Common myeloid progenitor, CD34-positive (primary cell): ENCODE data around the gene F12.

Experiments used
- CTCF ChIA-PET: fragments of 350-600 bp; sonication (Branson Sonifier 250); formaldehyde crosslinking; loops from one replicate; lab custom pipeline; 2021; ENCODE audit warnings: antibody characterized with exemption; lab: Charles Lee
- POLR2A ChIA-PET: fragments of 350-600 bp; sonication (Branson Sonifier 250); formaldehyde crosslinking; loops from one replicate; lab custom pipeline; 2021; ENCODE audit warnings: antibody characterized with exemption; lab: Charles Lee
- DNase-seq, 3 donors: peaks; one replicate each; pipeline versions ENCODE4 v3.0.0 to v3.0.0-alpha.2; 2013
- H3K27ac ChIP-seq, 2 experiments: 1 replicate in 1 of 2; 2 replicates in 1 of 2; pipeline ENCODE4 v1.7.0; 2013; ENCODE audit warnings: inconsistent platforms in 2 of 2, low read length in 2 of 2, mild to moderate bottlenecking in 2 of 2, low read depth in 1 of 2, moderate library complexity in 1 of 2; ENCODE audit not compliant: severe bottlenecking in 2 of 2, insufficient read depth in 1 of 2, poor library complexity in 1 of 2
- H3K27me3 ChIP-seq, 5 experiments: replicated peaks in 2 of 5; 1 replicate in 3 of 5; 2 replicates in 2 of 5; pipeline versions ENCODE4 v1.6.1 to v1.7.0; 2013; ENCODE audit warnings: low read length in 4 of 5, mild to moderate bottlenecking in 2 of 5, moderate library complexity in 2 of 5, inconsistent platforms in 1 of 5; ENCODE audit not compliant: insufficient read depth in 5 of 5, control insufficient read depth in 4 of 5
- H3K36me3 ChIP-seq, 4 experiments: 1 replicate in 2 of 4; 2 replicates in 2 of 4; pipeline versions ENCODE4 v1.6.1 to v1.7.0; 2013; ENCODE audit warnings: low read length in 3 of 4, control low read depth in 1 of 4, mild to moderate bottlenecking in 1 of 4; ENCODE audit not compliant: control insufficient read depth in 4 of 4, insufficient read depth in 4 of 4
- H3K4me1 ChIP-seq, 4 experiments: 1 replicate in 3 of 4; 2 replicates in 1 of 4; pipeline versions ENCODE4 v1.6.1 to v1.7.1; 2013; ENCODE audit warnings: low read length in 3 of 4, mild to moderate bottlenecking in 3 of 4, control low read depth in 1 of 4, inconsistent platforms in 1 of 4, moderate library complexity in 1 of 4; ENCODE audit not compliant: control insufficient read depth in 4 of 4, insufficient read depth in 4 of 4; ENCODE audit errors: control extremely low read depth in 1 of 4
- H3K4me3 ChIP-seq, 7 experiments: 1 replicate in 4 of 7; 2 replicates in 3 of 7; pipeline versions ENCODE4 v1.5.1 to v1.7.0; 2013; ENCODE audit warnings: mild to moderate bottlenecking in 7 of 7, low read length in 6 of 7, moderate library complexity in 6 of 7, inconsistent platforms in 2 of 7, low read depth in 2 of 7, control low read depth in 1 of 7; ENCODE audit not compliant: insufficient read depth in 4 of 7, control insufficient read depth in 1 of 7; ENCODE audit errors: extremely low read depth in 1 of 7
- H3K9me3 ChIP-seq, 5 experiments: 1 replicate in 4 of 5; 2 replicates in 1 of 5; pipeline versions ENCODE4 v1.6.1 to v1.7.1; 2013; ENCODE audit warnings: low read length in 4 of 5, mild to moderate bottlenecking in 2 of 5, inconsistent platforms in 1 of 5, low read depth in 1 of 5, moderate library complexity in 1 of 5; ENCODE audit not compliant: control insufficient read depth in 4 of 5, insufficient read depth in 2 of 5; ENCODE audit errors: control extremely low read depth in 1 of 5
- WGBS: methylation state at CpG from one replicate; pipeline ENCODE4 v1.1.5; 2013; ENCODE audit not compliant: insufficient coverage; 5-methylcytosine and 5-hydroxymethylcytosine counted together

F12 gene

GRCh38 chr5:177455661-177456590 is 46.6 kb upstream of the F12 start:
- Histone ChIP-seq H3K4me1 (peaks cover 0 to 40% (median 39%) of the 10 kb centered on the region in 4 experiments), H3K4me3 (peak overlapping the region; percentile 68 to 87 (median 77)), H3K9me3 (no peaks in the 10 kb centered on the region), H3K27me3 (no peaks in the 10 kb centered on the region), H3K27ac (peak overlapping the region in 1 of 2 experiments; percentile 68), H3K36me3 (peaks cover 2 to 18% (median 6%) of the 10 kb centered on the region in 4 experiments)
- ChIA-PET POLR2A (interaction anchor here (0.6 to 5.2 kb wide), 11 partner anchors 11 to 71 kb away, joined by 3 to 59 read pairs (median 4); partner anchors contain the start of genes PDLIM7, PRR7 and SLC34A1), CTCF (interaction anchor here (0.6 to 26.2 kb wide), 22 partner anchors 10 to 146 kb away, joined by 3 to 509 read pairs (median 6); partner anchors contain the start of genes DOK3, F12, GRK6 and PDLIM7)
- 0% methylated on average over 68 of the region's 76 CpGs for WGBS
- peak; percentile 91 to 96 (median 94) for DNase-seq

DNA sequence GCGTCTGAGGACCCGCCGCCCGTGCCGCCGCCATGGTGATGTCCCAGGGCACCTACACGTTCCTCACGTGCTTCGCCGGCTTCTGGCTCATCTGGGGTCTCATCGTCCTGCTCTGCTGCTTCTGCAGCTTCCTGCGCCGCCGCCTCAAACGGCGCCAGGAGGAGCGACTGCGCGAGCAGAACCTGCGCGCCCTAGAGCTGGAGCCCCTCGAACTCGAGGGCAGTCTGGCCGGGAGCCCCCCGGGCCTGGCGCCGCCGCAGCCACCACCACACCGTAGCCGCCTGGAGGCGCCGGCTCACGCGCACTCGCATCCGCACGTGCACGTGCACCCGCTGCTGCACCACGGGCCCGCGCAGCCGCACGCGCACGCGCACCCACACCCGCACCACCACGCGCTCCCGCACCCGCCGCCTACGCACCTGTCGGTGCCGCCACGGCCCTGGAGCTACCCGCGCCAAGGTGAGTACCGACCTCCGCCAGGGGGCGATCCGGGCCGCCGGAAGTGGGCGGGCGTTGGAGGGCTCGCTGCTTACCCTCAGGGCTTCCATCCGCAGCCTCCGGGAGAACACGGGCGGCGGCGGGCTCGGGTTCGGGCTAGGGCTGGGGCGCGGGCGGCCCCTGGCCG is 45.8 kb upstream of the F12 start:
- Histone ChIP-seq H3K27me3 (no peaks in the 10 kb centered on the region), H3K4me1 (peaks cover 0 to 40% (median 39%) of the 10 kb centered on the region in 4 experiments), H3K36me3 (peaks cover 2 to 17% (median 5%) of the 10 kb centered on the region in 4 experiments), H3K27ac (peak overlapping the region in 1 of 2 experiments; percentile 68), H3K4me3 (peak overlapping the region; percentile 68 to 87 (median 77)), H3K9me3 (no peaks in the 10 kb centered on the region)
- CTCF ChIA-PET = interaction anchor here (0.6 to 26.2 kb wide), 25 partner anchors 8 to 145 kb away, joined by 3 to 509 read pairs (median 7); partner anchors contain the start of genes DOK3, F12, GRK6 and PDLIM7
- WGBS = 0% methylated on average over 57 of the region's 80 CpGs
- peak; percentile 84 to 87 (median 86) for DNase-seq
- POLR2A ChIA-PET = interaction anchor here (0.5 to 5.2 kb wide), 12 partner anchors 10 to 71 kb away, joined by 3 to 59 read pairs (median 4); partner anchors contain the start of genes PDLIM7, PRR7 and SLC34A1

- H3K9me3 ChIP-seq = no peaks in the 10 kb centered on the region
- peak overlapping the region in 1 of 2 experiments; percentile 68 for H3K27ac ChIP-seq
- peak overlapping the region; percentile 68 to 87 (median 77) for H3K4me3 ChIP-seq
- under 1% methylated on average over 78 of the region's 84 CpGs for WGBS
- H3K36me3 ChIP-seq = peaks cover 2 to 12% (median 4%) of the 10 kb centered on the region in 4 experiments
- CTCF ChIA-PET = interaction anchor here (1.0 to 26.2 kb wide), 20 partner anchors 9 to 137 kb away, joined by 3 to 509 read pairs (median 8); partner anchors contain the start of genes DOK3, F12, GRK6 and PDLIM7
- POLR2A ChIA-PET = interaction anchor here (0.5 to 5.2 kb wide), 16 partner anchors 9 to 70 kb away, joined by 3 to 59 read pairs (median 4); partner anchors contain the start of genes PDLIM7, PRR7 and SLC34A1
- peak; percentile 88 to 92 (median 91) for DNase-seq
- no peaks in the 10 kb centered on the region for H3K27me3 ChIP-seq
- peaks cover 0 to 40% (median 39%) of the 10 kb centered on the region in 4 experiments for H3K4me1 ChIP-seq
Observed at GRCh38 chr5:177454397-177455035, 45.2 kb upstream of the F12 start.

DNA sequence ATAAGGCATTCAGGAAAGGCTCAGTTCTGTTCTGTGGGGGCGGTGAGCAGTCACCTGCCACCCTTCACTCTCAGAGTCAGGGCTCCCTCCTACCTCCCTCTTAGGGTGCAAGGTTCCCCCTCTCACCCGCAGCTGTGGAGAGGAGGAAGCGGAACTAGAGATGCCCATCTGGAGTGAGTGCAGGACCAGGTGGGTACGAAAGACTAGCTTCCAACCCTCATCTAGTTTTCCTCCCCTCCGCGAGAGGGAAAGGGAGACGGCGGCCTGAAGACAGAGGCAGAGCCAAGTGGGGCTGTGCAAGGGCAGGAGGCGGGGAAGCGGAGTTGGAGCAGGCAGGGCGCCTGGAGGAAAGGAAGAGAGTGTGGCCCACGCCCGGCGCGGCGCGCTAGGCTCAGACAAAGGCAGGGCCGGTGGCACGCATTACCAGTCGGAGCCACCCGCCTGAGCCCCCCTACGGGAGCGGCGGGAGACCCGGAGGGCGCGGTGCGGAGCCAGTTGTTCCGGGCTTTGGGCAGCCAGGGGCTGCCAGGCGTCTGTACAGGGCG is 44.6 kb upstream of the F12 start:
- CTCF ChIA-PET = interaction anchor here (0.7 to 26.2 kb wide), 14 partner anchors 9 to 108 kb away, joined by 3 to 509 read pairs (median 10); partner anchors contain the start of genes F12, GRK6, PFN3 and PRR7
- H3K36me3 ChIP-seq = peaks cover 2 to 10% (median 3%) of the 10 kb centered on the region in 4 experiments
- peaks cover 0 to 40% (median 39%) of the 10 kb centered on the region in 4 experiments for H3K4me1 ChIP-seq
- H3K27ac ChIP-seq = peak overlapping the region in 1 of 2 experiments; percentile 14
- 1% methylated on average over 22 of the region's 31 CpGs for WGBS
- DNase-seq = peak; percentile 46 to 89 (median 86)
- no peaks in the 10 kb centered on the region for H3K27me3 ChIP-seq
- POLR2A ChIA-PET = interaction anchor here (0.6 to 5.2 kb wide), 9 partner anchors 9 to 95 kb away, joined by 3 to 59 read pairs (median 4); partner anchors contain the start of gene PRR7
- no peaks in the 10 kb centered on the region for H3K9me3 ChIP-seq
- H3K4me3 ChIP-seq = peak overlapping the region; percentile 27 to 87 (median 77)

DNA sequence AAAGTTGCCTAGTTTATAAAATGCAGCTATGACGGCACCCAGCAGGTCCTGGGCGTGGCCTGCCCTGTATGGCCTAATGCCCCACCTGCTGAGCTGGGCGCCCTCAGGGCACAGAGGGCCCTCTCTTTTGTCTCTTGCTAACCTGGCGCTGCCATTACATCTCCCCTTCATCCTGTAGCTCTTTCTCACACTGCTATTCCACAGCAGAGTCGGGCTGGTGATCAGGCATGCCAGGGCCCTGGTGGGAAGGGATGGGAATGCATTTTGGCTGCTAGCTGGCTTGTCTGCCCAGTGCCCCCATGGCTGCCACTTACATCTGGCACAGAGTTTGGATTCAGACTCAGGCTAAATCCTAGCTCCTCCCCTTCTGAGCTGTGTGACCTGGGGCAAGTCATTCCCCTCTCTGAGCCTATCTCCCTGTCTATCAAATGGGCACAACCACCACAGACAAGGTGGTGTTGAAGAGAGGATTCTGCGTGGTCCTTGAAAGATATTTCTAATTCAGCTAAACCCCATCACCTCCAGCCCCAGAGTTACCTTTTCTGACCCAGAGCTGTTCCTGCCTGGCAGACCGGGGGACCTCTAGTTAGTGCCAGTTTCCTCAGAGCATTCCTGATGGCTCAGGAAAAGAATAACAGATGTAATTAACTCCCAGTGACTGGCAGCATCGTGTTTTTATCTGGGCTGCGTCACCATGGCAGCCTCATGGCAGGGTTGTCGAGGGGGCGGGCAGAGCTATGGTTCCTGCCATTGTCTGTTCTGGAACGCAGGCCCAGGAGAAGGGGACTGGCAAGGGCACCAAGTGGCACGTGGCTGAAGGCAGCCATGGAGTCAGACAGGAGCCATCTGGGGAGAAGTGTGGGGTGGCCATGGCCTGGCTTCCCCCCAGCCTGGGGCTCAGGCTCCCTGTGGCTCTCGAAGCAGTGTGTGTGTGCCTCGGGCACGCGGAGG is 43.6 kb upstream of the F12 start:
- 97% methylated on average over 16 of the region's 17 CpGs for WGBS
- Histone ChIP-seq H3K27ac (no peak overlapping the region), H3K4me3 (peak overlapping the region in 2 of 7 experiments; percentile 81 to 87), H3K4me1 (peaks cover 0 to 47% (median 46%) of the 10 kb centered on the region in 4 experiments), H3K27me3 (no peaks in the 10 kb centered on the region), H3K9me3 (no peaks in the 10 kb centered on the region), H3K36me3 (no peaks in the 10 kb centered on the region)
- ChIA-PET POLR2A (interaction anchor here (0.5 to 5.2 kb wide), 7 partner anchors 8 to 427 kb away, joined by 3 to 59 read pairs (median 4); partner anchors contain the start of gene PRR7), CTCF (interaction anchor here (0.7 to 26.2 kb wide), 12 partner anchors 10 to 107 kb away, joined by 3 to 509 read pairs (median 10); partner anchors contain the start of genes F12, GRK6, PFN3 and PRR7)
- no peak for DNase-seq
